Measurements from ENCODE around the gene USP34. TPM values are rescaled to one million over a fixed set of nuclear protein-coding genes. Genes with fewer than 3 reads are reported as not detected.

The USP34 gene
- total and polyA plus RNA-seq, 2 donors from 2014 or later: 37.2 to 112 TPM

DNA sequence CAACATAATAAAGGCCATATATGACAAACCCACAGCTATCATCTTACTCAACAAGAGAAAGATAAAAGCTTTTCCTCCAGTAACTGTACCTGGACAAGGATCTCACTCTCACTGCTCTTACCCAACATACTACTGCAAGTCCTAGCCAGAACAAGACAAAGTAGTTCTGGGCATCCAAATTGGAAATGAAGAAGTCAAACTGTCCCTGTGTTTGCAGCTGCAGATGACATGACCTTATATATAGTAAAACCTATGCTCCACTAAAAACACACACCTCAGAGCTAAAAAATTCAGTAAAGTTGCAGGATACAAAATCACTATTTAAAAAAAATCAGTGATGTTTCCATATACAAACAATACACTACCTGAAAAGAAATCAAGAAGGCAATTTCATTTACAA lies 32.2 kb downstream of the USP34 start:
- FAIRE-seq: no peak
- Histone ChIP-seq H3K4me1 (ENCODE audit: control insufficient read depth in 2 of 3, insufficient read depth in 2 of 3, low read depth in 1 of 3, low read length in 3 of 3) (peaks cover 0 to 19% (median 3%) of the 10 kb centered on the region in 3 donors), H3K4me3 (ENCODE audit: low read length in 3 of 3) (no peak overlapping the region), H3K36me3 (ENCODE audit: control insufficient read depth in 2 of 3, insufficient read depth in 3 of 3, low read length in 3 of 3) (no peaks in the 10 kb centered on the region), H3K27me3 (ENCODE audit: control insufficient read depth, insufficient read depth, low read length) (no peaks in the 10 kb centered on the region), H3K9ac (ENCODE audit: low read length in 3 of 3) (no peak overlapping the region), H3K27ac (ENCODE audit: low read depth in 2 of 2, low read length in 2 of 2) (no peak overlapping the region), H3K9me3 (ENCODE audit: control insufficient read depth in 2 of 3, insufficient read depth in 1 of 3, low read length in 3 of 3) (no peaks in the 10 kb centered on the region)
- no peak for DNase-seq
- intact Hi-C loops (cut with DNase I): no loop called here
- TF ChIP-seq, protein P1, sequence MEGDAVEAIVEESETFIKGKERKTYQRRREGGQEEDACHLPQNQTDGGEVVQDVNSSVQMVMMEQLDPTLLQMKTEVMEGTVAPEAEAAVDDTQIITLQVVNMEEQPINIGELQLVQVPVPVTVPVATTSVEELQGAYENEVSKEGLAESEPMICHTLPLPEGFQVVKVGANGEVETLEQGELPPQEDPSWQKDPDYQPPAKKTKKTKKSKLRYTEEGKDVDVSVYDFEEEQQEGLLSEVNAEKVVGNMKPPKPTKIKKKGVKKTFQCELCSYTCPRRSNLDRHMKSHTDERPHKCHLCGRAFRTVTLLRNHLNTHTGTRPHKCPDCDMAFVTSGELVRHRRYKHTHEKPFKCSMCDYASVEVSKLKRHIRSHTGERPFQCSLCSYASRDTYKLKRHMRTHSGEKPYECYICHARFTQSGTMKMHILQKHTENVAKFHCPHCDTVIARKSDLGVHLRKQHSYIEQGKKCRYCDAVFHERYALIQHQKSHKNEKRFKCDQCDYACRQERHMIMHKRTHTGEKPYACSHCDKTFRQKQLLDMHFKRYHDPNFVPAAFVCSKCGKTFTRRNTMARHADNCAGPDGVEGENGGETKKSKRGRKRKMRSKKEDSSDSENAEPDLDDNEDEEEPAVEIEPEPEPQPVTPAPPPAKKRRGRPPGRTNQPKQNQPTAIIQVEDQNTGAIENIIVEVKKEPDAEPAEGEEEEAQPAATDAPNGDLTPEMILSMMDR (IDR thresholded peaks at IDR 0.05; ENCODE audit: borderline replicate concordance, extremely low read depth, insufficient read depth): no peak

DNA sequence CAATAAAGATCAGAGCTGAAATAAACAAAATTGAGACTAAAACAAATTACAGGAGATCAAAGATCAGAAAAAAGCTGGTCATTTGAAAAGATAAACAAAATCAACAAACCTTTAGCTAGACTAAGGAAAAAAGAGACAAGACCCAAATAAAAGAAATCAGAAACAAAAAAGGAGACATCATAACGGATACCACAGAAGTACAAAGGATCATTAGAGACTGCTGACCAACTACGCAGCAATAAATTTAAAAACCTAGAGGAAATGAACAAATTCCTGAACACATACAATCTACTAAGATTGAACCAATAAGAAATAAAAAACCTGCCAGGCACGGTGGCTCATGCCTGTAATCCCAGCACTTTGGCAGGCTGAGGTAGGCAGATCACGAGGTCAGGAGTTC lies 33.7 kb downstream of the USP34 start:
- no peak overlapping the region for H3K27ac ChIP-seq (ENCODE audit: low read depth in 2 of 2, low read length in 2 of 2)
- intact Hi-C loops (cut with DNase I): no loop called here
- DNase-seq: no peak
- H3K27me3 ChIP-seq (ENCODE audit: control insufficient read depth, insufficient read depth, low read length): no peaks in the 10 kb centered on the region
- no peak overlapping the region for H3K9ac ChIP-seq (ENCODE audit: low read length in 3 of 3)
- H3K4me3 ChIP-seq (ENCODE audit: low read length in 3 of 3): no peak overlapping the region
- no peaks in the 10 kb centered on the region for H3K9me3 ChIP-seq (ENCODE audit: control insufficient read depth in 2 of 3, insufficient read depth in 1 of 3, low read length in 3 of 3)
- TF ChIP-seq, protein P1 (IDR thresholded peaks at IDR 0.05; ENCODE audit: borderline replicate concordance, extremely low read depth, insufficient read depth): no peak
- peaks cover 0 to 26% (median 0%) of the 10 kb centered on the region in 3 donors for H3K4me1 ChIP-seq (ENCODE audit: control insufficient read depth in 2 of 3, insufficient read depth in 2 of 3, low read depth in 1 of 3, low read length in 3 of 3)
- no peak for FAIRE-seq
- no peaks in the 10 kb centered on the region for H3K36me3 ChIP-seq (ENCODE audit: control insufficient read depth in 2 of 3, insufficient read depth in 3 of 3, low read length in 3 of 3)

DNA sequence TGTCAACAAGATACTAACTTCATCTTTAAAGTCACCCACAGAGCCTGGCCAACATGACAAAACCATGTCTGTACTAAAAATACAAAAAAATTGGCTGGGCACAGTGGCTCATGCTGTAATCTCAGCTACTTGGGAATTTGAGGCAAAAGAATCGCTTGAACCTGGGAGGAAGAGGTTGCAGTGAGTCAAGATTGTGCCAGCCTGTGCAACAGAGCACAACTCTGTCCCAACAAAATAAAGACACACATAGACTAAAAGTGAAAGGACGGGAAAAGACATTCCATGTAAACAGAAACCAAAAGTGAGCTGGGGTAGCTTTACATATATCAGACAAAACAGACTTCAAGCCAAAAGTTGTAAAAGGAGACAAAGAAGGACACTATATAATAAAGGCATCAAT lies 34.8 kb downstream of the USP34 start:
- TF ChIP-seq, protein P1 (IDR thresholded peaks at IDR 0.05; ENCODE audit: borderline replicate concordance, extremely low read depth, insufficient read depth): no peak
- no peak for DNase-seq
- no peaks in the 10 kb centered on the region for H3K9me3 ChIP-seq (ENCODE audit: control insufficient read depth in 2 of 3, insufficient read depth in 1 of 3, low read length in 3 of 3)
- H3K27ac ChIP-seq (ENCODE audit: low read depth in 2 of 2, low read length in 2 of 2): no peak overlapping the region
- H3K4me3 ChIP-seq (ENCODE audit: low read length in 3 of 3): no peak overlapping the region
- H3K36me3 ChIP-seq (ENCODE audit: control insufficient read depth in 2 of 3, insufficient read depth in 3 of 3, low read length in 3 of 3): no peaks in the 10 kb centered on the region
- intact Hi-C loops (cut with DNase I): no loop called here
- peaks cover 0 to 26% (median 0%) of the 10 kb centered on the region in 3 donors for H3K4me1 ChIP-seq (ENCODE audit: control insufficient read depth in 2 of 3, insufficient read depth in 2 of 3, low read depth in 1 of 3, low read length in 3 of 3)
- H3K9ac ChIP-seq (ENCODE audit: low read length in 3 of 3): no peak overlapping the region
- no peaks in the 10 kb centered on the region for H3K27me3 ChIP-seq (ENCODE audit: control insufficient read depth, insufficient read depth, low read length)
- no peak for FAIRE-seq

DNA sequence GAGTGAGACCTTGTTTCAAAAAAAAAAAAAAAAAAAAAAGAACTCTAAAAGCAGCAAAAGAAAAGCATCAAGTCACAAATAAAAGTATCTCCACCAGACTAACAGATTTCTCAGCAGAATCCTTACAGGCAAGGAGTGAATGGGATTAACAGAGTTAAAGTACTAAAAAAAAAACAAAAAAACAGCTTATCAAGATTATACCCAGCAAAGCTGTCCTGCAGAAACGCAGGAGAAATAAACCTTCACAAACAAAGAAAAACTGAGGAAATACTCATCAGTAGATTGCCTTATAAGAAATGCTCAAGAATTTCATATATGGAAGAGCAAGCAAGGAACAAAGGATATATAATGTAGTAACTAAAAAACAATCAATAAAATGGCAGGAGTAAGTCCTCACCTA lies 35.6 kb downstream of the USP34 start:
- H3K4me1 ChIP-seq (ENCODE audit: control insufficient read depth in 2 of 3, insufficient read depth in 2 of 3, low read depth in 1 of 3, low read length in 3 of 3): peaks cover 0 to 26% (median 0%) of the 10 kb centered on the region in 3 donors
- no peak for FAIRE-seq
- intact Hi-C loops (cut with DNase I): no loop called here

More for the DNA sequence above, 35.6 kb downstream of the USP34 start:
- H3K9me3 ChIP-seq (ENCODE audit: control insufficient read depth in 2 of 3, insufficient read depth in 1 of 3, low read length in 3 of 3): no peaks in the 10 kb centered on the region
- no peak overlapping the region for H3K27ac ChIP-seq (ENCODE audit: low read depth in 2 of 2, low read length in 2 of 2)
- H3K27me3 ChIP-seq (ENCODE audit: control insufficient read depth, insufficient read depth, low read length): no peaks in the 10 kb centered on the region
- H3K9ac ChIP-seq (ENCODE audit: low read length in 3 of 3): no peak overlapping the region
- H3K36me3 ChIP-seq (ENCODE audit: control insufficient read depth in 2 of 3, insufficient read depth in 3 of 3, low read length in 3 of 3): no peaks in the 10 kb centered on the region
- TF ChIP-seq, protein P1 (IDR thresholded peaks at IDR 0.05; ENCODE audit: borderline replicate concordance, extremely low read depth, insufficient read depth): no peak
- DNase-seq: no peak
- no peak overlapping the region for H3K4me3 ChIP-seq (ENCODE audit: low read length in 3 of 3)

All from kidney (tissue), 14 donors.